Dedifferentiated amniotic fluid mesenchymal stem cell (primary cell): ENCODE data around the gene MRPS2.
"Not testable (repeated sequence)": the region's sequence is repeated elsewhere in the genome, so short reads cannot be mapped to it uniquely, and the experiment has no call there.

ENCODE experiments used
- DNase-seq: peaks from one replicate; pipeline ENCODE4 v3.0.0-alpha.2; 2016; ENCODE audit errors: extremely low spot score

MRPS2 gene

DNA sequence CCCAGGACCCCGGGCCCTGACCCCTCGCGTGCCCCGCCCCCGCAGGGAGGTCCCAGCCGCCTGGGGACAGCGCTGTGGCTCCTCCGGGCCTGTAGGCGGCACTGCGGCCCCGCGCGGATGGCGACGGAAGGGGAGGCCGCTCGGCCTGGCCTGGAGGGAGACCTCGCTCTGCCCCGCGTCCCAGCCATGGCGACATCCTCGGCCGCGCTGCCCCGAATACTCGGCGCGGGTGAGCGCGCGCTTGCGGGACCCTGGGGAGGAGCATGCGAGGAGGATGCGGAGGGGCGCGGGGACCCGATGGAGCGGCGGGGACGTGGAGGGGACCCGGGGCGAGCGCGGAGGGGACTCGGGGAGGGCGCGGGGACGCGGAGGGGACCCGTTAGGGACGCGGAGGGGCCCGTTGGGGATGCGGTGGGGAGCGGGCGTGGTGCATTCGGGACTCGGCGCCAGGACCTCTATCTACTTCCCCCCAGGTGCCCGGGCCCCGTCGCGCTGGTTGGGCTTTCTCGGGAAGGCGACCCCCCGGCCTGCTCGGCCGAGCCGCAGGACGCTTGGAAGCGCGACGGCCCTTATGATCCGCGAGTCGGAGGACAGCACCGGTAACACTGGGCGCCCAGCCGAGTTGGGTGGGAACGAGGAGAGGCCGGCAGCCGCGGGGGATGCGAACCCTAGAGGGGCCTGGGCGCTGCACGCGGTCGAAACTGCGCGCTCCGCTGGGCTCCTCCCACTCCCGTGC is at the start of gene MRPS2:
TSS of gene MRPS2 (plus strand) at position 158 of the 736 bp plus-strand sequence. CDS start at position 187, 29 bp downstream.
- DNase-seq = peak; percentile 67

DNA sequence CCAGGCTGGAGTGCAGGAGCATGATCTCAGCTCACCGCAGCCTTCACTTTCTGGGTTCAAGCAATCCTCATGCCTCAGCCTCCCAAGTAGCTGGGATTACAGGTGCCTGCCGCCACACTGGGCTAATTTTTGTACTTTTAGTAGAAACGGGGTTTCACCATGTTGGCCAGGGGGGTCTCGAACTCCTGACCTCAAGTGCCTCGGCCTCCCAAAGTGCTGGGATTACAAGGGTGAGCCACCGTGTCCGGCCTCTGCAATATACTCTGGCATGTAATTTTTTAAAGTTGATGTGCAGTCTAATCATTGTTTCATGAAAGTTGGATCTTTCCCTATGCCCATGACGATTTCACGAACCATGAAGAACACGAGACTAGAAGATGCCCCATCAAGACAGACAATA is 49.5 kb upstream of the MRPS2 start:
- DNase-seq = no peak

- DNase-seq = not testable (repeated sequence)
These were observed 48.6 kb upstream of the MRPS2 start for GRCh38 chr9:135451909-135452308.

GRCh38 chr9:135454737-135455136 is 45.7 kb upstream of the MRPS2 start:
- DNase-seq = no peak

GRCh38 chr9:135455401-135456030 is 45.0 kb upstream of the MRPS2 start:
- no peak for DNase-seq

DNA sequence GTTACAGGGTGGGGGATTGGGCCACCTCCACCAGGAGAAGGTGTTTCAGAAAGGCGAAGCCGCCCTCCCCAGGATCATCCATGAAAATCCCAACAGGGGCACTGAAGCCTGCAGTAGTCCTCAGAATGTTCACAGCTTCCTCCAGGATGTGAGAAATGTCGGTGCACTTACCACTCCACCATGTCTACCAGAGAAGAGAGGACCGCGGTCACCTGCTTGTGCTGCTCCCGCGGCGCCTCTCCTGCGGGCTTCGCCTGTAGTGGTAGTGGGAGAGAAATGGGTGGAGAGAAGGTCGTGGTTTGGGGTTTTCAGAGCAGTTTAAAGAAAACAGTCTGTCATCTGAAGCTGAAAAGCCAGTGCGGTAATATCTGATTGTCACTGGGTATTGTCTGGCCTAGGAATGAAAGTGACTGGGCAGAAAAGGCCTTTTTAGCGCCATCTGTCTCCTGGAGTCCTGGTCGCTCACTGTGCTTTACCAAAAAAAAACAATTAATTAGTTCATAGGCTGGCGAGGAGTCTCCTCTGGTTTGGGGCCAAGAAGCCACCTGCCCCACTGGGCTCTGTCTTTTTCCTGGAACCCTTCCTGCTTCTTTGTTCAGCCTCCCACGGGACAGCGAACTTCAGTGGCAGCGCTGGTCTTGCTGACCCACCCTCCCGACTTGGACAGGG is 43.9 kb upstream of the MRPS2 start:
- no peak for DNase-seq

DNA sequence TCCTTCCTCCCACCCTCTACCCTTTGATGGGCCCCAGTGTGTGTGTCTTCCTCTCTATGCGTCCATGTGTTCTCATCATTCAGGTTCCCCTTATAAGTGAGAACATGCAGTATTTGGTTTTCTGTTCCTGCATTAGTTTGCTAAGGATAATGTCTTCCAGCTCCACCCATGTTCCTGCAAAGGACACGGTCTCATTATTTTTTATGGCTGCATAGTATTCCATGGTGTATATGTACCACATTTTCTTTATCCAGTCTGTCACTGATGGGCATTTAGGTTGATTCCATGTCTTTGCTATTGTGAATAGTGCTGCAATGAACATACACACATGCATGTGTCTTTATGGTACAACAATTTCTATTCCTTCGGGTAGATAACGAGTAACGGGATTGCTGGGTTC is 42.0 kb upstream of the MRPS2 start:
- not testable (repeated sequence) for DNase-seq

GRCh38 chr9:135461936-135462335 is 38.5 kb upstream of the MRPS2 start:
- no peak for DNase-seq

GRCh38 chr9:135463140-135463539 is 37.3 kb upstream of the MRPS2 start:
- DNase-seq = no peak

GRCh38 chr9:135464181-135464580 is 36.3 kb upstream of the MRPS2 start:
- DNase-seq = no peak

DNA sequence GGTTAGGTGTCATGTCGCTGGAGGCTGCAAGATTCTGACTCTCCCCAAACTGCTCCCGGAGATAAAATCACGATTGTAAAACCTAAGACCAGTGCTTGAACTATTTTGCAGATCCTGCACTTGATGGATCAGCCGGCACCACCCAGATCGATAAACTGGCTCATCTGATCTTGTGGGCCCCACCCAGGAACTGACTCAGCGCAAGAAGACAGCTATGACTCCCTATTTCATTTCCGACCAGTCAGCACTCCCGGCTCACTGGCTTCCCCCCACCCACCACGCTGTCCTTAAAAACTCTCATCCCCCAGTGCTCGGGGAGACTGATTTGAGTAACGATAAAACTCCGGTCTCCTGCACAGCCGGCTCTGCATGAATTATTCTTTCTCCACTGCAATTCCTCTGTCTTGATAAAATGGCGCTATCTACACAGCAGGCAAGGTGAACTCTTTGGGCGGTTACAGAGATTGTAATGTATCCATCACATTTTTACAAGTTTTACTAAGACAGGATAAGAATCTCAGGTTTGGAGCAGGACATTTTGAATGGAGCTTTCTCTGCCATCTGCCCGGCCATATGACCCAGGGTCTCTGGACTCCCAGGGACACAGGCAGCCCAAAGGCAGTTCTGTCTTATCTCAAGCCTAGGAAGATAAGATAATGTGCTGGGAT is 31.5 kb upstream of the MRPS2 start:
- DNase-seq = no peak

- DNase-seq = no peak
These were observed 28.5 kb upstream of the MRPS2 start for GRCh38 chr9:135471791-135472640.

DNA sequence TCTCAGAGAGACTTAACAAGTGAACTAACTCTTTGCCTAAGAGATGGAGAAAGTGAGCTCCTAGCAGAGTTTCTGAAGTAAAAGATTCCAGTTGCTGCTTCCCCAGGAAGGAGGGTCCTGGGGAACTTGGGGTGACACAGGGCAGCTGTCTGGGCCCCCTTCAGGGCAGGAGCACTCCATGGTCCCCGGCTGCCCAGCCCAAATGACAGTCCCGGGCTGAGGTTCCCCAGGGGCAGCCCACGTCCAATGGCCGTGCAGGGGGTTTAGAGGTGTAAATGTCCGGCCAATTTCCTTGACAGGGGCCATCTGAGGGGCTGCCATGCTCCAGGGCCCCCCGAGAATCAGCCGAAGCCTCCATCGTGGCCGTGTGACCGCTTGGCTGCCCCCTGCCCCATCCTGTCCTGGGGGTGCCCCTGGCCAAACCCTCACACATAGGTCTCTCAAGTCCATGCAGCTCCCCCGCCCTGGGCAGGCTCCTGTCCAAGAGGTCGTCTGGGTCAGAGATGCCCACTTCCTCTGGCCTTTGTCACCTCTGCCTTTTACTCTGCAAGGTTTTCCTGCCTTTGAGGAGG is 26.4 kb upstream of the MRPS2 start:
- DNase-seq = no peak

DNA sequence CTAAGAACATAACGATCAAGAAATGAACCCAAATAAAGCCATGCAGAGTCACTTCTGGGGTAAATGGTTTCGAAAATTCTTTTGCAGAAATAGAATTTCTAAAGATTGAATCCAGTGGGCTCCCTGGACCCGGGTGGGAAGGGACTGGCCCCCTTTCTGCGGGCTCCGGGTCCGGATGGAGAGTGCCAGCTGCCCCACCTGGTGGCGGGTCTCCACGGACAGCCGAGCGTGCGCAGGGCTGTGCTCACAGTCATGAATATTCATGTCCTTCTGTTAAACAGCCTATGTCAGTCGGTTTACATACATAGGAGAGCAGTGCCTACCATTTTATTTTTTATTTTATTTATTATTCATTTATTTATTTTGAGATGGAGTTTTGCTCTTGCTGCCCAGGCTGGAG is 25.6 kb upstream of the MRPS2 start:
- no peak for DNase-seq

GRCh38 chr9:135476561-135477355 is 23.7 kb upstream of the MRPS2 start:
- no peak for DNase-seq

GRCh38 chr9:135478191-135478590 is 22.3 kb upstream of the MRPS2 start:
- no peak for DNase-seq

DNA sequence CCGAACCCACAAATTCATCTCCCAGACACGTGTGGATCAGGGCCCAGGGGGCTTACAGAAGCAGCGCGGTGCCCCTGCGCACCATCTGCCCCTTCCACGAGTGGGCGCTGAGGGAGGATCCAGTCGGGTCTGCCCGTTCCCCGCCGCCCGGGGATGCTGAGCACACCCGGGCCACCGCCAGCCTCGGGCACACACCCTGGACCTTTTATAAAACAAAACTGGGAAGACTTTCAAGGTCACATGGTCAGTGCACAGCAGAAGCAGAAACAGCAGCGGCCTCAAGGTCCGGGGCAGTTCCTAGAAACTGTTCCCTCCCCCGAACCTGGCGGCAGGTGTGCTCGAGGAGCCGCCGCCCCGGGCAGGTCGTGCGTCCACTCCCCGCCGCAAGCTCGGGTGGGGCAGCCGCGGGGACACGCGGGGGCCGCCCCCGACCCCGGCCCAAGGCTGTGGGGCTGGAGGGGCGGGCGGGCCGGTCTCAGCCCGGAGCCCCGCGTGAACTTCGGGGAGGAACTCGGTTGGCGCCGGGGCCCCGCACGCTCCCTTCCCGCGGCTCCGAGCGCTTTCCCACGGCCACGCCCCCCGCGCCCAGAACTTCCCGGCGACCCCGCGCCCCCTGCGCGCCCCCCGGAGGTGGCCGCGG is 21.5 kb upstream of the MRPS2 start:
- DNase-seq = no peak

DNA sequence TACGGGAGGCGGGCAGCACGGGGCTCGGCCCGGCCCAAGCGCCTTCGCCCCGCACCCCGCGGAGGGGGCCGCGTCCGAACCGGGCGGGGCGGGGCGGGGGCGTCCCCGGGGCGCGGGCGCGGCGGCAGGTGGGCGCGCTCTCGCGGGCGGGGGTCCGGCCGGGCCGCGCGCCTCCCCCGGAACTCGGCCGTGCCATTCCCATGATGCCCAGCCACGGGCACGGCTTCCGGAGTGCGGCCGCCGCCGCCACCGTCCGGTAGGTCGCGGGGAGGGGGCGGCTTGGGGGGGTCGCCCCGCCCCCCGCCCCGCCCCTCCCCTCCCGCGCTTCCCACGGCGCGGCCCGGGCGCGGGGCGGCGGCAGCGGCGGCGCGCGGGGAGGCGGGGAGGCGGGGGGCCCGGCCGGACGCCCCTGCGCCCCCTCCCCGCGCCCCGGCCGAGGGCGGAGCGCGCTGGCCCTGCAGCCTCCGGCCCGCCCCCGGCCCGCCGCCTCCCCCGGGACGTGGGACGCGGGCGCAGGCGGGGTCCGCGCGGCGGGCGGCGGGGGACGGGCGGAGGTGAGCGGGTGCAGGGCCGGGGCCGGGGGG is 20.9 kb upstream of the MRPS2 start, which contains the start of gene PPP1R26:
TSS of gene PPP1R26 (plus strand) at position 314 of the 584 bp plus-strand sequence. CDS start 4,729 bp downstream, outside the sequence.
- no peak for DNase-seq
